Esophagus squamous epithelium (tissue), 4 donors: ENCODE data around the gene DCDC2C.

Experiments
- CTCF ChIP-seq, 6 experiments: fragments of 450-650 bp in 4 of 6; fragments of 200-600 bp in 2 of 6; sonication (generic) in 2 of 6; IDR thresholded peaks; one replicate each; pipeline ENCODE4 v1.5.1; 2016 to 2019; ENCODE audit warnings: antibody characterized with exemption in 6 of 6, mild to moderate bottlenecking in 4 of 6, moderate library complexity in 4 of 6
- POLR2A ChIP-seq, 4 donors: fragments of 450-650 bp; IDR thresholded peaks; one replicate each; pipeline ENCODE4 v1.6.1; 2017; ENCODE audit warnings: antibody characterized with exemption in 4 of 4, mild to moderate bottlenecking in 4 of 4, moderate library complexity in 3 of 4

- TF ChIP-seq CTCF (IDR thresholded peaks at IDR 0.05) (no peak), POLR2A (IDR thresholded peaks at IDR 0.05) (no peak)
Measured at GRCh38 chr2:3672861-3673678, 30.3 kb upstream of the DCDC2C start.
